AG09309 (cell line): ENCODE measurements around the gene ABHD6.
"Not testable (repeated sequence)": the region's sequence is repeated elsewhere in the genome, so short reads cannot be mapped to it uniquely, and the experiment has no call there.

ENCODE experiments used
- DNase-seq: peaks from one replicate; pipeline ENCODE4 v3.0.0-alpha.2; 2010; ENCODE audit warnings: low read depth
- H3K4me3 ChIP-seq: 2 replicates; pipeline ENCODE4 v1.5.1; 2011; ENCODE audit warnings: mild to moderate bottlenecking, low read depth, low read length, moderate library complexity; ENCODE audit not compliant: control insufficient read depth
- TF ChIP-seq, protein P1 (sequence below): IDR thresholded peaks from 2 replicates; pipeline ENCODE4 v1.5.1; 2011; ENCODE audit warnings: mild to moderate bottlenecking, low read depth, low read length, inconsistent platforms; ENCODE audit not compliant: insufficient read depth, control insufficient read depth; ENCODE audit errors: missing control alignments

ABHD6 gene

DNA sequence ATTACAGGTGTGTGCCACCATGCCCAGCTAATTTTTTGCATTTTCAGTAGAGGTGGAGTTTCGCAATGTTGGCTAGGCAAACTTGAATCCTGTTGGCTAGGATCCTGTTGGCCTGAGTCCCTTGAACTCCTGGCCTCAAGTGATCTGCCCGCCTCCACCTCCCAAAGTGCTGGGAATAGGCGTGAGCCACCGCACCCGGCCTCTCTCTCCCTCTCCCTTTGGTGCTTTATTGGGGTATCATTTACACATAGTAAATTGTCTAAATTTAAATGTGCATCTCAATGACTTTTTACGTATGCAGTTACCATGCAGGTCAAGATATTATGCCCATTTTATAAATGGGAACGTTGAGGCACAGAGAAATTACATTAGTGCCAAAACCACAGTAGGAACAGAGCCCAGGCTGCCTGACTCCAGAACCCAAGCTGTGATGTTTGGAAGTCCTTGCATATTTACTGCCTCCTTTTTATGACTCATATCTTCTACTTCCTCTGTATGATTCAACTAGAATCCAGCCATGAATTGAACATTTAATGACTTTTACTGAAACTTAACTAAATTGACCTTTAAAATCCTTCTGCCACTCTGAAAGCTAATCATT, 34.4 kb downstream of the ABHD6 start:
- no peak overlapping the region for H3K4me3 ChIP-seq
- TF ChIP-seq, protein P1, sequence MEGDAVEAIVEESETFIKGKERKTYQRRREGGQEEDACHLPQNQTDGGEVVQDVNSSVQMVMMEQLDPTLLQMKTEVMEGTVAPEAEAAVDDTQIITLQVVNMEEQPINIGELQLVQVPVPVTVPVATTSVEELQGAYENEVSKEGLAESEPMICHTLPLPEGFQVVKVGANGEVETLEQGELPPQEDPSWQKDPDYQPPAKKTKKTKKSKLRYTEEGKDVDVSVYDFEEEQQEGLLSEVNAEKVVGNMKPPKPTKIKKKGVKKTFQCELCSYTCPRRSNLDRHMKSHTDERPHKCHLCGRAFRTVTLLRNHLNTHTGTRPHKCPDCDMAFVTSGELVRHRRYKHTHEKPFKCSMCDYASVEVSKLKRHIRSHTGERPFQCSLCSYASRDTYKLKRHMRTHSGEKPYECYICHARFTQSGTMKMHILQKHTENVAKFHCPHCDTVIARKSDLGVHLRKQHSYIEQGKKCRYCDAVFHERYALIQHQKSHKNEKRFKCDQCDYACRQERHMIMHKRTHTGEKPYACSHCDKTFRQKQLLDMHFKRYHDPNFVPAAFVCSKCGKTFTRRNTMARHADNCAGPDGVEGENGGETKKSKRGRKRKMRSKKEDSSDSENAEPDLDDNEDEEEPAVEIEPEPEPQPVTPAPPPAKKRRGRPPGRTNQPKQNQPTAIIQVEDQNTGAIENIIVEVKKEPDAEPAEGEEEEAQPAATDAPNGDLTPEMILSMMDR = no peak
- peak; percentile 70 for DNase-seq

- DNase-seq = no peak
Measured at GRCh38 chr3:58272891-58273290, 35.3 kb downstream of the ABHD6 start.

DNA sequence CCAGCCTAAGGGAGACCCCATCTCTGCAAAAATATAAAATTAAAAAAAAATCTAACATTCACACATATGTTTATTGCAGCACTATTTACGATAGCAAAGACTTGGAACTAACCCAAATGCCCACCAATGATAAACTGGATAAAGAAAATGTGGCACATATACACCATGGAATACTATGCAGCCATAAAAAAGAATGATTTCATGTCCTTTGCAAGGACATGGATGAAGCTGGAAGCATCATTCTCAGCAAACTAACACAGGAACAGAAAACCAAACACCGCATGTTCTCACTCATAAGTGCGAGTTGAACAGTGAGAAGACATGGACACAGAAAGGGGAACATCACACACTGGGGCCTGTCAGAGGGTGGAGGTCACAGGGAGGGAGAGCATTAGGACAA, 35.8 kb downstream of the ABHD6 start:
- not testable (repeated sequence) for DNase-seq

More at GRCh38 chr3:58272891-58273290, 35.3 kb downstream of the ABHD6 start:
- TF ChIP-seq, protein P1 = no peak
- no peak overlapping the region for H3K4me3 ChIP-seq

DNA sequence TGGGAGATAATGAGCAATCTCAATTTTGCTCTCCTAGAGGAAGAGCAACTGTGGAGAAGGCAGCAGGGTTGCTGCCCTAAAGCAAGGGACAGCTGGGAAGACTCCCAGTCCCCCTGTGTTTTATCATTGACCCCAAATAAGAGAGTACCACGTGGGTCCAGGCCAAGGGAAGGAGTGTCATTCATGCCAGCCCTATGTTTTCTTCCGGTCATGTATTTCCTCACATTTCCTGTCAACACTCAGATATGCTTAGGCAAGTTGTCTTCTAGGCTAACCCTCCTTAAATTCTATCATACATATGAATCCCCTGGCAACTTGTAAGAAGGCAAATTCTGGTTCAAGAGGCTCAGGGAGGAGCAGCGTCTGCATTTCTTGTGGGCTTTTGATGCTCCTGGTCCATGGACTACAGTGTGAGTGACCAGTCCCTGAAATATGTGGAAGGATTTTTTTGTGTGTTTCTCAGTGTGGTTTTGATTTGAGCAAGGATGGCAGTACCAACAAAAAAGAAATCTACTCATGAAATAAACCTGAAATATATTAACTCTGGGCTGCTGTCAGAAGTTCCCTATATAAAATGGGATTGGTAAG, 36.5 kb downstream of the ABHD6 start:
- DNase-seq = peak; percentile 24
- TF ChIP-seq, protein P1 = no peak
- no peak overlapping the region for H3K4me3 ChIP-seq

More for the DNA sequence above, 35.8 kb downstream of the ABHD6 start:
- H3K4me3 ChIP-seq = not testable (repeated sequence)

DNA sequence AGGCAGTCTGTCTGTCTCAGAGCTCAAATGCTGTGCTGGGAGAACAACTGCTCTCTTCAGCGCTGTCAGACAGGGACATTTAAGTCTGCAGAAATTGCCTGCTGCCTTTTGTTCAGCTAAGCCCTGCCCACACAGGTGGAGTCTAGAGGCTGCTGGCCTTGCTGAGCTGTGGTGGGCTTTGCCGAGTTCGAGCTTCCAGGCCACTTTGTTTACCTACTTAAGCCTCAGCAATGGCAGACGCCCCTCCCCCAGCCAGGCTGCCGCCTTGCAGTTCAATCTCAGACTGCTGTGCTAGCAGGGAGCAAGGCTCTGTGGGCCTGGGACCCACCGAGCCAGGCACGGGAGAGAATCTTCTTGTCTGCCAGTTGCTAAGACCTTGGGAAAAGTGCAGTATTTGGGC, 43.5 kb downstream of the ABHD6 start:
- no peak overlapping the region for H3K4me3 ChIP-seq
- TF ChIP-seq, protein P1 = no peak
- DNase-seq = no peak

- no peak for DNase-seq
- TF ChIP-seq, protein P1 = no peak
- no peak overlapping the region for H3K4me3 ChIP-seq
Measured at GRCh38 chr3:58285334-58285733, 47.7 kb downstream of the ABHD6 start.

DNA sequence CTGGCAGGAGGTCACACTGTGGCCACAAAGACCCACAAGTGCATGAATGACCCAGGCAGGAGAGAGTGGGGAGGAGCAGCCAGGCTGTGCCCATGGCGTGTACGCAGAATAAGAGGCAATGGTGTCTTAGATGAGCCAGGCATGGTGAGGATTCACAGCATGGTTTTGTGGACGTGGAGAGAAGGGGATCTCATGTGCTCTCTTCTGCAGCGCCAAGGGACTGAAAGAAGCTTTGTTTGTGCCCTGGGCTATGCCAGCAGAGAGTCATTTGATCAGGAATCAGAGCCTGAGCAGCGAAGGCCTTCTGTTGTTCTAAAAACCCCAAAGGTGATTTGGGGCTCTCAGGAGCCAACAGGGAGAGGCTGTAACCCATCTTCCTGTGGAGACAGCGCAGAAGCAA, 49.8 kb downstream of the ABHD6 start:
- no peak overlapping the region for H3K4me3 ChIP-seq
- TF ChIP-seq, protein P1 = no peak
- DNase-seq = no peak
